Measurements from ENCODE around the gene IQUB. TPM values are rescaled to one million over a fixed set of nuclear protein-coding genes. Genes with fewer than 3 reads are reported as not detected.
A peak's percentile ranks its signal among the peaks of the same experiment; 100 is the strongest.
"Not testable (repeated sequence)": the region's sequence is repeated elsewhere in the genome, so short reads cannot be mapped to it uniquely, and the experiment has no call there.

Gene IQUB
- total and polyA plus RNA-seq, 8 donors = 0.87 to 3.8 (median 2.1) TPM

DNA sequence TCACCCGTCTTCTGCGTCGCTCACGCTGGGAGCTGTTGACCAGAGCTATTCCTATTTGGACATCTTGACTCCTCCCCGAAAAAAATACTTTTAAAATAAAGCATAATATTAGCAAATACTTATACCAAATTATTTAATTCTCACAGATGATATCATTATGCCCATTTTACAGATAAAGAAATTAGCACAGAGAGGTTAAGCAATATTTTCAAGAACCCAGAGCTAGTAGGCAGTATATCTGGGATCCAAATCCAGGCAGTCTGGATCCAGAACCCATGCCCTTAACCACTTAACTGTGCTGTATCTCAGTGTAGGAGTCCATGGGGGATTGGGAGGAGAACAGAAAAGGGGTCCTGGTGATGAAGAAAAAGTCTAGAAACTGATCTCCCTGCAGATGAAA, 6.1 kb downstream of the IQUB start:
- H3K36me3 ChIP-seq = no peaks in the 10 kb centered on the region
- H3K9me3 ChIP-seq = no peaks in the 10 kb centered on the region
- TF ChIP-seq, protein P1, sequence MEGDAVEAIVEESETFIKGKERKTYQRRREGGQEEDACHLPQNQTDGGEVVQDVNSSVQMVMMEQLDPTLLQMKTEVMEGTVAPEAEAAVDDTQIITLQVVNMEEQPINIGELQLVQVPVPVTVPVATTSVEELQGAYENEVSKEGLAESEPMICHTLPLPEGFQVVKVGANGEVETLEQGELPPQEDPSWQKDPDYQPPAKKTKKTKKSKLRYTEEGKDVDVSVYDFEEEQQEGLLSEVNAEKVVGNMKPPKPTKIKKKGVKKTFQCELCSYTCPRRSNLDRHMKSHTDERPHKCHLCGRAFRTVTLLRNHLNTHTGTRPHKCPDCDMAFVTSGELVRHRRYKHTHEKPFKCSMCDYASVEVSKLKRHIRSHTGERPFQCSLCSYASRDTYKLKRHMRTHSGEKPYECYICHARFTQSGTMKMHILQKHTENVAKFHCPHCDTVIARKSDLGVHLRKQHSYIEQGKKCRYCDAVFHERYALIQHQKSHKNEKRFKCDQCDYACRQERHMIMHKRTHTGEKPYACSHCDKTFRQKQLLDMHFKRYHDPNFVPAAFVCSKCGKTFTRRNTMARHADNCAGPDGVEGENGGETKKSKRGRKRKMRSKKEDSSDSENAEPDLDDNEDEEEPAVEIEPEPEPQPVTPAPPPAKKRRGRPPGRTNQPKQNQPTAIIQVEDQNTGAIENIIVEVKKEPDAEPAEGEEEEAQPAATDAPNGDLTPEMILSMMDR (IDR thresholded peaks at IDR 0.05) = no peak
- intact Hi-C loops (cut with DNase I) = no loop called here
- ATAC-seq = no peak
- no peak overlapping the region for H3K4me3 ChIP-seq
- DNase-seq = no peak
- no peak overlapping the region for H3K27ac ChIP-seq
- peaks cover 0 to 37% of the 10 kb centered on the region in 2 donors for H3K27me3 ChIP-seq
- H3K4me1 ChIP-seq = peaks cover 0 to 3% of the 10 kb centered on the region in 2 donors

DNA sequence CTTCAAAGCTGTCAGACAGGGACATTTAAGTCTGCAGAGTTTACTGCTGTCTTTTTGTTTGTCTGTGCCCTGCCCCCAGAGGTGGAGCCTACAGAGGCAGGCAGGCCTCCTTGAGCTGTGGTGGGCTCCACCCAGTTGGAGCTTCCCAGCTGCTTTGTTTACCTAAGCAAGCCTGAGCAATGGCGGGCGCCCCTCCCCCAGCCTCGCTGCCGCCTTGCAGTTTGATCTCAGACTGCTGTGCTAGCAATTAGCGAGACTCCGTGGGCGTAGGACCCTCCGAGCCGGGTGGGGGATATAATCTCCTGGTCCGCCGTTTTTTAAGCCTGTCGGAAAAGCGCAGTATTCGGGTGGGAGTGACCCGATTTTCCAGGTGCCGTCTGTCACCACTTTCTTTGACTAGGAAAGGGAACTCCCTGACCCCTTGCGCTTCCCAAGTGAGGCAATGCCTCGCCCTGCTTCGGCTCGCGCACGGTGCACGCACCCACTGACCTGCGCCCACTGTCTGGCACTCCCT, 6.6 kb downstream of the IQUB start:
- intact Hi-C loops (cut with DNase I); H3K27ac ChIP-seq; H3K36me3 ChIP-seq; H3K9me3 ChIP-seq; ATAC-seq; H3K4me3 ChIP-seq; H3K4me1 ChIP-seq; DNase-seq: not testable (repeated sequence)
- peaks cover 0 to 32% of the 10 kb centered on the region in 2 donors for H3K27me3 ChIP-seq

DNA sequence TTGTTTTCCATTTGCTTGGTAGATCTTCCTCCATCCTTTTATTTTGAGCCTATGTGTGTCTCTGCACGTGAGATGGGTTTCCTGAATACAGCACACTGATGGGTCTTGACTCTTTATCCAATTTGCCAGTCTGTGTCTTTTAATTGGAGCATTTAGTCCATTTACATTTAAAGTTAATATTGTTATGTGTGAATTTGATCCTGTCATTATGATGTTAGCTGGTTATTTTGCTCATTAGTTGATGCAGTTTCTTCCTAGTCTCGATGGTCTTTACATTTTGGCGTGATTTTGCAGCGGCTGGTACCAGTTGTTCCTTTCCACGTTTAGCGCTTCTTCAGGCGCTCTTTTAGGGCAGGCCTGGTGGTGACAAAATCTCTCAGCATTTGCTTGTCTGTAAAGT, 7.9 kb downstream of the IQUB start:
- DNase-seq; H3K9me3 ChIP-seq; ATAC-seq; H3K4me1 ChIP-seq; H3K36me3 ChIP-seq; H3K4me3 ChIP-seq; intact Hi-C loops (cut with DNase I); H3K27ac ChIP-seq: not testable (repeated sequence)
- H3K27me3 ChIP-seq = peaks cover 0 to 20% of the 10 kb centered on the region in 2 donors

DNA sequence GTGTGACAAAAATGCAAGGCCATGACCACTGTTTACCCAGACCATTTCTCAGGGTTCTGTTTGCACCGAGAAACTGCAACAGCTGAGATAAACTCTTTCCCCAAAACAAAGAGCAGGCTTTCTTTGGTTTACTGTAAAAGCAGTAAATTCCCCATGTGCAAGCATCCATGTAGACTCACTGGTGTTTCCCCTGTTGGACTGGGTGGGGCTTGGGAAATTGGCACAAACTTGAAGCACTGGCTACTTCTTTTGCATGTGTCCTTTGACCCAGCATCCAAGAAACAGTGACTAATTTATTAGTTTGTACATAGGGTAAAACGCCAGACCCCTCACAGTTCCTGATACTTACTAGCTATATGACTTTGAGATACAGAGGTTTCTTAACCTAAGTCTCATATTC, 12.3 kb downstream of the IQUB start:
- Histone ChIP-seq H3K9me3 (no peaks in the 10 kb centered on the region), H3K4me3 (no peak overlapping the region), H3K4me1 (no peaks in the 10 kb centered on the region), H3K27ac (no peak overlapping the region), H3K36me3 (no peaks in the 10 kb centered on the region), H3K27me3 (no peaks in the 10 kb centered on the region)
- DNase-seq (no peak), ATAC-seq (no peak)
- intact Hi-C loops (cut with DNase I) = no loop called here
- TF ChIP-seq, protein P1 (IDR thresholded peaks at IDR 0.05) = no peak

DNA sequence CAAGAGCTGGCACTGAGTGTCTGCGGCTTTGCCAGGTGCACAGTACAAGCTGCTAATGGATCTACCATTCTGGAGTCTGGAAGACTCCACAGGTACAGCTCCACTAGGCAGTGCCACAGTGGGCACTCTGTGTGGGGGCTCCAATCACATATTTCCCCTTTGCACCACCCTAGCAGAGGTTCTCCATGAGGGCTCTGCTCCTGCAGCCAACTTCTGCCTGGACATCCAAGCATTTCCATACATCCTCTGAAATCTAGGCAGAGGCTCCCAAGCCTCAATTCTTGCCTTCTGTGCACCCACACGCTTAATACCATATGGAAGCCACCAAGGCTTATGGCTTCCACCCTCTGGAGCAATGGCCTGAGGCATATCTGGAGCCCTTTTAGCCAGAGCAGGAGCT, 29.2 kb downstream of the IQUB start:
- H3K27ac ChIP-seq = no peak overlapping the region
- no peaks in the 10 kb centered on the region for H3K27me3 ChIP-seq
- H3K4me1 ChIP-seq = no peaks in the 10 kb centered on the region
- TF ChIP-seq, protein P1 (IDR thresholded peaks at IDR 0.05) = no peak
- intact Hi-C loops (cut with DNase I) = no loop called here
- DNase-seq (peak in 1 of 4 donors; percentile 31), ATAC-seq (no peak)
- H3K4me3 ChIP-seq = no peak overlapping the region
- peaks cover 0 to 13% of the 10 kb centered on the region in 2 donors for H3K9me3 ChIP-seq
- H3K36me3 ChIP-seq = no peaks in the 10 kb centered on the region

DNA sequence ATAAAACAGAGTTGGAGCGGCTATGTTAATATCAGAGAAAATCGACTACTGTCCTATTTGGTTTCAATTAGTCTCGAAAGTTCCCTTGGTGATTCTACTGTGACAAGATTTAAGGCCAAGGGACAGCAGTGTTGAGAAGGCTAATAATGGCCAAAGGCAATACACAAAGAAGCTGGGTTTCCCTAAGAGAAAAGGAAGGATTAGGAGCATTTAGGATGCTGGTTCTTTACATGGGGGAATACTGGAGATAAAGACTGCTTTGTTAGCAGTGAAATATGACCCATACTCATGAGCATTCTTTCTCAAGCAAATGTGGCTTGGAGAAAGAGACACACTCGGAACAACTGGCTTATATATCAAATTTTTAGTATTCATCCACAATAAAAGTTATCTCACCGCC, 32.2 kb downstream of the IQUB start:
- Histone ChIP-seq H3K9me3 (peaks cover 0 to 13% of the 10 kb centered on the region in 2 donors), H3K4me1 (no peaks in the 10 kb centered on the region), H3K27me3 (no peaks in the 10 kb centered on the region), H3K36me3 (no peaks in the 10 kb centered on the region), H3K4me3 (no peak overlapping the region), H3K27ac (no peak overlapping the region)
- DNase-seq = no peak
- intact Hi-C loops (cut with DNase I) = no loop called here
- TF ChIP-seq, protein P1 (IDR thresholded peaks at IDR 0.05) = no peak
- no peak for ATAC-seq

All from left lung (tissue), 10 donors.